ENCODE data around the gene HSPB8. TPM values are rescaled to one million over a fixed set of nuclear protein-coding genes. Genes with fewer than 3 reads are reported as not detected.
A peak's percentile ranks its signal among the peaks of the same experiment; 100 is the strongest.

Gene HSPB8
- total and polyA plus RNA-seq, 5 donors from 2014 or later, result not detected

DNA sequence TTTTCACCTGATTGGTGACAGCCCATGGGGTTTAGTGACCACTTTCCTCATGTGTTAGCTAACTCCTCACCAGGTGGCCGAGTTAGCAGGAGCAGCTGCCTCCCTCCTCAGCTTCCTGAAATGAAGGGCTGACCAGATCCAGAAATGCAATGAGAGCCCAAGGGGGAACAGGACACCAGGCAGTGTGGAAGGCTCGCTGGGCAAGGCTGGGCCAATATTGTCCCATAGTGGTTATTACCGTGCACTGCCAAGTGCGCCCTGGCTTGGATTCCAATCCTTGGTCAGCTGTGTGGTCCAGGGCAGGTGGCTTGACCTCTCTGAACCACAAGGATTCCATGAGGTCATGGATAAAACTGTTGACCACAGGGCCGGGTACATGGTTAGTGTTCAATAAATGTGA is 3.6 kb upstream of the HSPB8 start:
- H3K4me1 Mint-ChIP-seq, result no peaks in the 10 kb centered on the region
- DNase-seq, result no peak
- no peak overlapping the region for H3K27ac ChIP-seq (ENCODE audit: insufficient read depth, low read length, poor library complexity, severe bottlenecking)
- H3K27ac Mint-ChIP-seq, result no peak overlapping the region
- no peaks in the 10 kb centered on the region for H3K36me3 Mint-ChIP-seq
- H3K27me3 Mint-ChIP-seq, result no peaks in the 10 kb centered on the region
- H3K4me3 Mint-ChIP-seq, result no peak overlapping the region
- no peaks in the 10 kb centered on the region for H3K4me1 ChIP-seq (ENCODE audit: control insufficient read depth, insufficient read depth, low read length, poor library complexity, severe bottlenecking)
- H3K9me3 ChIP-seq (ENCODE audit: control insufficient read depth in 2 of 2, low read length in 2 of 2), result no peaks in the 10 kb centered on the region
- H3K27me3 ChIP-seq (ENCODE audit: control insufficient read depth, insufficient read depth, low read length), result no peaks in the 10 kb centered on the region
- H3K36me3 ChIP-seq (ENCODE audit: control insufficient read depth, insufficient read depth, low read length), result no peaks in the 10 kb centered on the region
- H3K4me3 ChIP-seq (ENCODE audit: low read depth, low read length), result no peak overlapping the region
- ATAC-seq (ENCODE audit: low read depth in 2 of 2), result no peak
- H3K9me3 Mint-ChIP-seq, result no peaks in the 10 kb centered on the region

- no peaks in the 10 kb centered on the region for H3K9me3 ChIP-seq (ENCODE audit: control insufficient read depth in 2 of 2, low read length in 2 of 2)
- H3K4me1 Mint-ChIP-seq, result no peaks in the 10 kb centered on the region
- H3K4me3 Mint-ChIP-seq, result peak overlapping the region in 1 of 4 donors; percentile 76
- no peak overlapping the region for H3K27ac Mint-ChIP-seq
- no peak overlapping the region for H3K4me3 ChIP-seq (ENCODE audit: low read depth, low read length)
- no peaks in the 10 kb centered on the region for H3K36me3 ChIP-seq (ENCODE audit: control insufficient read depth, insufficient read depth, low read length)
- DNase-seq (no peak), ATAC-seq (ENCODE audit: low read depth in 2 of 2) (no peak)
- no peaks in the 10 kb centered on the region for H3K9me3 Mint-ChIP-seq
- no peaks in the 10 kb centered on the region for H3K27me3 ChIP-seq (ENCODE audit: control insufficient read depth, insufficient read depth, low read length)
- no peaks in the 10 kb centered on the region for H3K27me3 Mint-ChIP-seq
- no peaks in the 10 kb centered on the region for H3K4me1 ChIP-seq (ENCODE audit: control insufficient read depth, insufficient read depth, low read length, poor library complexity, severe bottlenecking)
- no peak overlapping the region for H3K27ac ChIP-seq (ENCODE audit: insufficient read depth, low read length, poor library complexity, severe bottlenecking)
- no peaks in the 10 kb centered on the region for H3K36me3 Mint-ChIP-seq
Observed at GRCh38 chr12:119176267-119177055, 2.3 kb upstream of the HSPB8 start.

DNA sequence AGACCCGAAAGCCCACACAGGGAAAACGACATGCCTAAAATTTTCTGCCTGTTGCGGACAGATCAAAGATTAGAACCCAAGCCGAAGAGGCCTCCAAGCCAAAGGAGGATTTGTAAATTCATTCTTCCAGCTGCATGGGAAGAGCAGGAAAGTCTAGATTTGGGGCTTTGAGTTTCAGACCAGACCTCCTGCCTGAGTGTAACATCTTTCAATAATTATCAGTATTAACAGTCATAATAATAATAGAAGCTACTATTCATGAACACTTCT is 1.7 kb upstream of the HSPB8 start:
- Mint-ChIP-seq H3K4me1 (no peaks in the 10 kb centered on the region), H3K9me3 (no peaks in the 10 kb centered on the region), H3K27ac (no peak overlapping the region), H3K4me3 (no peak overlapping the region), H3K27me3 (no peaks in the 10 kb centered on the region), H3K36me3 (no peaks in the 10 kb centered on the region)
- H3K27ac ChIP-seq (ENCODE audit: insufficient read depth, low read length, poor library complexity, severe bottlenecking), result no peak overlapping the region
- H3K36me3 ChIP-seq (ENCODE audit: control insufficient read depth, insufficient read depth, low read length), result no peaks in the 10 kb centered on the region
- DNase-seq (no peak), ATAC-seq (ENCODE audit: low read depth in 2 of 2) (no peak)
- no peaks in the 10 kb centered on the region for H3K9me3 ChIP-seq (ENCODE audit: control insufficient read depth in 2 of 2, low read length in 2 of 2)
- H3K27me3 ChIP-seq (ENCODE audit: control insufficient read depth, insufficient read depth, low read length), result no peaks in the 10 kb centered on the region
- no peaks in the 10 kb centered on the region for H3K4me1 ChIP-seq (ENCODE audit: control insufficient read depth, insufficient read depth, low read length, poor library complexity, severe bottlenecking)
- no peak overlapping the region for H3K4me3 ChIP-seq (ENCODE audit: low read depth, low read length)

GRCh38 chr12:119177724-119178380 is 879 bp upstream of the HSPB8 start:
- ATAC-seq (ENCODE audit: low read depth in 2 of 2) (no peak), DNase-seq (no peak)
- Histone ChIP-seq H3K4me1 (ENCODE audit: control insufficient read depth, insufficient read depth, low read length, poor library complexity, severe bottlenecking) (no peaks in the 10 kb centered on the region), H3K27ac (ENCODE audit: insufficient read depth, low read length, poor library complexity, severe bottlenecking) (no peak overlapping the region), H3K27me3 (ENCODE audit: control insufficient read depth, insufficient read depth, low read length) (no peaks in the 10 kb centered on the region), H3K36me3 (ENCODE audit: control insufficient read depth, insufficient read depth, low read length) (no peaks in the 10 kb centered on the region), H3K4me3 (ENCODE audit: low read depth, low read length) (no peak overlapping the region), H3K9me3 (ENCODE audit: control insufficient read depth in 2 of 2, low read length in 2 of 2) (no peaks in the 10 kb centered on the region)
- Mint-ChIP-seq H3K36me3 (no peaks in the 10 kb centered on the region), H3K27ac (no peak overlapping the region), H3K27me3 (no peaks in the 10 kb centered on the region), H3K9me3 (no peaks in the 10 kb centered on the region), H3K4me3 (no peak overlapping the region), H3K4me1 (no peaks in the 10 kb centered on the region)

- Mint-ChIP-seq H3K27ac (no peak overlapping the region), H3K9me3 (no peaks in the 10 kb centered on the region), H3K4me1 (no peaks in the 10 kb centered on the region), H3K27me3 (no peaks in the 10 kb centered on the region), H3K4me3 (no peak overlapping the region), H3K36me3 (no peaks in the 10 kb centered on the region)
- Histone ChIP-seq H3K4me1 (ENCODE audit: control insufficient read depth, insufficient read depth, low read length, poor library complexity, severe bottlenecking) (no peaks in the 10 kb centered on the region), H3K9me3 (ENCODE audit: control insufficient read depth in 2 of 2, low read length in 2 of 2) (no peaks in the 10 kb centered on the region), H3K4me3 (ENCODE audit: low read depth, low read length) (no peak overlapping the region), H3K36me3 (ENCODE audit: control insufficient read depth, insufficient read depth, low read length) (no peaks in the 10 kb centered on the region), H3K27ac (ENCODE audit: insufficient read depth, low read length, poor library complexity, severe bottlenecking) (no peak overlapping the region), H3K27me3 (ENCODE audit: control insufficient read depth, insufficient read depth, low read length) (no peaks in the 10 kb centered on the region)
- ATAC-seq (ENCODE audit: low read depth in 2 of 2) (no peak), DNase-seq (no peak)
Observed at GRCh38 chr12:119179335-119180021, 747 bp downstream of the HSPB8 start.

- H3K4me1 ChIP-seq (ENCODE audit: control insufficient read depth, insufficient read depth, low read length, poor library complexity, severe bottlenecking), result no peaks in the 10 kb centered on the region
- ATAC-seq (ENCODE audit: low read depth in 2 of 2) (no peak), DNase-seq (no peak)
- H3K27me3 ChIP-seq (ENCODE audit: control insufficient read depth, insufficient read depth, low read length), result no peaks in the 10 kb centered on the region
- H3K27ac ChIP-seq (ENCODE audit: insufficient read depth, low read length, poor library complexity, severe bottlenecking), result no peak overlapping the region
- Mint-ChIP-seq H3K36me3 (no peaks in the 10 kb centered on the region), H3K9me3 (no peaks in the 10 kb centered on the region), H3K27me3 (no peaks in the 10 kb centered on the region), H3K4me1 (no peaks in the 10 kb centered on the region), H3K4me3 (no peak overlapping the region), H3K27ac (no peak overlapping the region)
- H3K4me3 ChIP-seq (ENCODE audit: low read depth, low read length), result no peak overlapping the region
- no peaks in the 10 kb centered on the region for H3K36me3 ChIP-seq (ENCODE audit: control insufficient read depth, insufficient read depth, low read length)
- H3K9me3 ChIP-seq (ENCODE audit: control insufficient read depth in 2 of 2, low read length in 2 of 2), result no peaks in the 10 kb centered on the region
Observed at GRCh38 chr12:119180380-119181040, 1.8 kb downstream of the HSPB8 start.

DNA sequence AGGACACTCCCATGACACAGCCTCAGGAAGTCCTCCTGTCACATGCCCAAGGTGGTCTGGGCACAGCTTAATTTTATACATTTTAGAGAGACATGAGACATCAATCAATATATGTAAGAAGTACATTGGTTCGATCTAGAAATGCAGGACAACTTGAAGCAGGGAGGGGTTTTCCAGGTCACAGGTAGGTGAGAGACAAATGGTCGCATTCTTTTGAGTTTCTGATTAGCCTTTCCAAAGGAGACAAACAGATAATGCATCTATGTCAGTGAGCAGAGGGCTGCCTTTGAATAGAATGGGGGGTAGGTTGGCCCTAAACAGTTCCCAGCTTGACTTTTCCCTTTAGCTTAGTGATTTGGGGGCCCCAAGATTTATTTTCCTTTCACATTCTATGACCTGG is 2.5 kb downstream of the HSPB8 start:
- no peaks in the 10 kb centered on the region for H3K9me3 ChIP-seq (ENCODE audit: control insufficient read depth in 2 of 2, low read length in 2 of 2)
- no peak overlapping the region for H3K27ac ChIP-seq (ENCODE audit: insufficient read depth, low read length, poor library complexity, severe bottlenecking)
- no peaks in the 10 kb centered on the region for H3K4me1 Mint-ChIP-seq
- no peaks in the 10 kb centered on the region for H3K4me1 ChIP-seq (ENCODE audit: control insufficient read depth, insufficient read depth, low read length, poor library complexity, severe bottlenecking)
- H3K27me3 ChIP-seq (ENCODE audit: control insufficient read depth, insufficient read depth, low read length), result no peaks in the 10 kb centered on the region
- peaks cover 4% of the 10 kb centered on the region for H3K27me3 Mint-ChIP-seq
- H3K9me3 Mint-ChIP-seq, result no peaks in the 10 kb centered on the region
- no peak overlapping the region for H3K27ac Mint-ChIP-seq
- DNase-seq (no peak), ATAC-seq (ENCODE audit: low read depth in 2 of 2) (no peak)
- H3K36me3 ChIP-seq (ENCODE audit: control insufficient read depth, insufficient read depth, low read length), result no peaks in the 10 kb centered on the region
- no peak overlapping the region for H3K4me3 ChIP-seq (ENCODE audit: low read depth, low read length)
- H3K4me3 Mint-ChIP-seq, result no peak overlapping the region
- H3K36me3 Mint-ChIP-seq, result no peaks in the 10 kb centered on the region

Measured in CD4-positive, CD25-positive, alpha-beta regulatory T cell (primary cell).